HFFc6 (cell line): ENCODE data around the gene SLC5A11. TPM values are rescaled to one million over a fixed set of nuclear protein-coding genes. Genes with fewer than 3 reads are reported as not detected.

Experiments used
- DNase-seq: peaks from one replicate; pipeline ENCODE4 v3.0.0-alpha.2; 2018
- H3K27ac Mint-ChIP-seq: 2 replicates; pipeline ENCODE4 v1.8.0; 2020; ENCODE audit warnings: mild to moderate bottlenecking, mixed read lengths
- H3K27me3 Mint-ChIP-seq: 2 replicates; pipeline ENCODE4 v1.8.0; 2021; ENCODE audit warnings: mild to moderate bottlenecking, moderate library complexity, mixed read lengths; ENCODE audit not compliant: insufficient read depth
- H3K36me3 Mint-ChIP-seq: 2 replicates; pipeline ENCODE4 v1.8.0; 2021; ENCODE audit warnings: low read depth, mixed read lengths
- H3K4me1 Mint-ChIP-seq: 2 replicates; pipeline ENCODE4 v1.8.0; 2020; ENCODE audit warnings: low read depth, mixed read lengths
- H3K4me3 Mint-ChIP-seq: 2 replicates; pipeline ENCODE4 v1.8.0; 2020; ENCODE audit warnings: mild to moderate bottlenecking, moderate library complexity, mixed read lengths
- H3K9me3 Mint-ChIP-seq: 2 replicates; pipeline ENCODE4 v1.8.0; 2020; ENCODE audit warnings: mild to moderate bottlenecking, mixed read lengths
- CTCF ChIP-seq: fragments of 200-600 bp; sonication (generic); IDR thresholded peaks from 2 replicates; pipeline ENCODE4 v1.5.0; 2021; ENCODE audit warnings: antibody characterized with exemption, mild to moderate bottlenecking
- total RNA-seq, 6 experiments: library from RNA; stranded (reverse); fragmentation: NEBNext Ultra II Directional; extraction: Animal tissue kit (Norgen Biotek cat#: 25700); gene quantifications; 2 replicates in 1 of 6; 3 replicates in 5 of 6; pipeline ENCODE4 v1.2.3, GENCODE V29; 2021

The SLC5A11 gene
- total RNA-seq, 6 experiments from 2014 or later: 0.23 TPM; not detected in 5

GRCh38 chr16:24915019-24915418, 69.3 kb downstream of the SLC5A11 start:
- H3K4me3 Mint-ChIP-seq: no peak overlapping the region
- no peak for TF ChIP-seq CTCF

GRCh38 chr16:24915576-24915975, 69.8 kb downstream of the SLC5A11 start:
- no peak for TF ChIP-seq CTCF
- no peak for DNase-seq
- Mint-ChIP-seq H3K9me3 (no peaks in the 10 kb centered on the region), H3K27ac (no peak overlapping the region), H3K4me1 (no peaks in the 10 kb centered on the region), H3K4me3 (no peak overlapping the region), H3K27me3 (peaks cover 6% of the 10 kb centered on the region), H3K36me3 (peaks cover 10% of the 10 kb centered on the region; the same call in 1 of the 2 replicates)

More at GRCh38 chr16:24915019-24915418, 69.3 kb downstream of the SLC5A11 start:
- H3K36me3 Mint-ChIP-seq: peaks cover 9% of the 10 kb centered on the region; the same call in 1 of the 2 replicates
- DNase-seq: no peak
- no peak overlapping the region for H3K27ac Mint-ChIP-seq
- peaks cover 6% of the 10 kb centered on the region for H3K27me3 Mint-ChIP-seq
- no peaks in the 10 kb centered on the region for H3K4me1 Mint-ChIP-seq
- no peaks in the 10 kb centered on the region for H3K9me3 Mint-ChIP-seq

- Mint-ChIP-seq H3K9me3 (no peaks in the 10 kb centered on the region), H3K27me3 (peaks cover 6% of the 10 kb centered on the region), H3K36me3 (peaks cover 17% of the 10 kb centered on the region; the same call in 1 of the 2 replicates), H3K27ac (no peak overlapping the region), H3K4me1 (no peaks in the 10 kb centered on the region), H3K4me3 (no peak overlapping the region)
- no peak for DNase-seq
- TF ChIP-seq CTCF: no peak
Observed at GRCh38 chr16:24917236-24917635, 71.5 kb downstream of the SLC5A11 start.

- Mint-ChIP-seq H3K36me3 (peaks cover 20% of the 10 kb centered on the region), H3K27me3 (peaks cover 2% of the 10 kb centered on the region), H3K4me3 (no peak overlapping the region), H3K4me1 (no peaks in the 10 kb centered on the region), H3K27ac (no peak overlapping the region), H3K9me3 (no peaks in the 10 kb centered on the region)
- TF ChIP-seq CTCF: no peak
- DNase-seq: no peak
Observed at GRCh38 chr16:24917891-24918290, 72.1 kb downstream of the SLC5A11 start.

GRCh38 chr16:24918641-24919040, 72.9 kb downstream of the SLC5A11 start:
- no peak for DNase-seq
- peaks cover 23% of the 10 kb centered on the region for H3K36me3 Mint-ChIP-seq
- no peak for TF ChIP-seq CTCF
- no peak overlapping the region for H3K4me3 Mint-ChIP-seq
- no peaks in the 10 kb centered on the region for H3K4me1 Mint-ChIP-seq
- peaks cover 2% of the 10 kb centered on the region for H3K27me3 Mint-ChIP-seq
- H3K9me3 Mint-ChIP-seq: no peaks in the 10 kb centered on the region
- no peak overlapping the region for H3K27ac Mint-ChIP-seq

- H3K27ac Mint-ChIP-seq: no peak overlapping the region
- no peak overlapping the region for H3K4me3 Mint-ChIP-seq
- H3K36me3 Mint-ChIP-seq: peaks cover 23% of the 10 kb centered on the region
- no peak for DNase-seq
- no peak for TF ChIP-seq CTCF
- H3K4me1 Mint-ChIP-seq: no peaks in the 10 kb centered on the region
- no peaks in the 10 kb centered on the region for H3K9me3 Mint-ChIP-seq
- H3K27me3 Mint-ChIP-seq: peaks cover 2% of the 10 kb centered on the region
Observed at GRCh38 chr16:24919536-24919935, 73.8 kb downstream of the SLC5A11 start.
